ENCODE results near the gene CCNE1. TPM values are rescaled to one million over a fixed set of nuclear protein-coding genes. Genes with fewer than 3 reads are reported as not detected.

CCNE1 gene
- total RNA-seq, 6 donors from 2014 or later = 0.46 to 1.5 (median 0.91) TPM; not detected in 1

- H3K27me3 ChIP-seq = no peaks in the 10 kb centered on the region
- DNase-seq = no peak
- no peak for TF ChIP-seq POLR2A (IDR thresholded peaks at IDR 0.05)
- no peak overlapping the region for H3K27ac ChIP-seq
- WGBS, 2 donors = 89 to 100% methylated on average over 4 to 6 of the region's 6 CpGs
- peaks cover 5 to 23% (median 9%) of the 10 kb centered on the region in 4 donors for H3K4me1 ChIP-seq
- no peak overlapping the region for H3K4me3 ChIP-seq
- no peaks in the 10 kb centered on the region for H3K9me3 ChIP-seq
- ATAC-seq (ENCODE audit: low FRiP score in 2 of 2) = no peak
- no peaks in the 10 kb centered on the region for H3K36me3 ChIP-seq
These were observed 1.9 kb downstream of the CCNE1 start for GRCh38 chr19:29813642-29814041.

- H3K27ac ChIP-seq = no peak overlapping the region
- H3K4me3 ChIP-seq = no peak overlapping the region
- no peak for DNase-seq
- TF ChIP-seq EP300 (IDR thresholded peaks at IDR 0.05) = no peak
- no peak for TF ChIP-seq POLR2A (IDR thresholded peaks at IDR 0.05)
- TF ChIP-seq CTCF (IDR thresholded peaks at IDR 0.05) = no peak
- TF ChIP-seq POLR2AphosphoS5 (IDR thresholded peaks at IDR 0.05) = no peak
- H3K27me3 ChIP-seq = no peaks in the 10 kb centered on the region
- no peak for ATAC-seq (ENCODE audit: low FRiP score in 2 of 2)
- WGBS, 2 donors = 71 to 86% methylated on average over 6 to 7 of the region's 7 CpGs
- peaks cover 5 to 23% (median 9%) of the 10 kb centered on the region in 4 donors for H3K4me1 ChIP-seq
- H3K36me3 ChIP-seq = no peaks in the 10 kb centered on the region
- H3K9me3 ChIP-seq = no peaks in the 10 kb centered on the region
These were observed 3.4 kb downstream of the CCNE1 start for GRCh38 chr19:29815231-29815630.

- no peak for TF ChIP-seq POLR2A (IDR thresholded peaks at IDR 0.05)
- TF ChIP-seq CTCF (IDR thresholded peaks at IDR 0.05) = no peak
- TF ChIP-seq POLR2AphosphoS5 (IDR thresholded peaks at IDR 0.05) = no peak
- TF ChIP-seq EP300 (IDR thresholded peaks at IDR 0.05) = no peak
- Histone ChIP-seq H3K4me3 (no peak overlapping the region), H3K4me1 (peaks cover 3 to 9% (median 5%) of the 10 kb centered on the region in 4 donors), H3K27ac (no peak overlapping the region), H3K9me3 (no peaks in the 10 kb centered on the region), H3K27me3 (no peaks in the 10 kb centered on the region), H3K36me3 (no peaks in the 10 kb centered on the region)
- no peak for ATAC-seq (ENCODE audit: low FRiP score in 2 of 2)
- WGBS, 2 donors = 69 to 75% methylated on average over 4 of the region's 4 CpGs
- no peak for DNase-seq
These were observed 5.5 kb downstream of the CCNE1 start for GRCh38 chr19:29817316-29817715.

- Histone ChIP-seq H3K4me1 (no peaks in the 10 kb centered on the region), H3K27me3 (no peaks in the 10 kb centered on the region), H3K4me3 (no peak overlapping the region), H3K36me3 (no peaks in the 10 kb centered on the region), H3K27ac (no peak overlapping the region), H3K9me3 (no peaks in the 10 kb centered on the region)
- DNase-seq (no peak), ATAC-seq (ENCODE audit: low FRiP score in 2 of 2) (no peak)
- no peak for TF ChIP-seq CTCF (IDR thresholded peaks at IDR 0.05)
- no peak for TF ChIP-seq POLR2A (IDR thresholded peaks at IDR 0.05)
- no peak for TF ChIP-seq POLR2AphosphoS5 (IDR thresholded peaks at IDR 0.05)
- TF ChIP-seq EP300 (IDR thresholded peaks at IDR 0.05) = no peak
- 92 to 99% methylated on average over 4 of the region's 4 CpGs for WGBS, 2 donors
These were observed 7.5 kb downstream of the CCNE1 start for GRCh38 chr19:29819300-29819699.

GRCh38 chr19:29819986-29820385, 8.2 kb downstream of the CCNE1 start:
- no peaks in the 10 kb centered on the region for H3K36me3 ChIP-seq
- TF ChIP-seq CTCF (IDR thresholded peaks at IDR 0.05) (no peak), EP300 (IDR thresholded peaks at IDR 0.05) (no peak), POLR2AphosphoS5 (IDR thresholded peaks at IDR 0.05) (no peak), POLR2A (IDR thresholded peaks at IDR 0.05) (no peak)
- H3K9me3 ChIP-seq = no peaks in the 10 kb centered on the region
- WGBS, 2 donors = 98% methylated on average over 3 to 6 of the region's 6 CpGs
- H3K27ac ChIP-seq = no peak overlapping the region
- H3K27me3 ChIP-seq = no peaks in the 10 kb centered on the region
- DNase-seq (no peak), ATAC-seq (ENCODE audit: low FRiP score in 2 of 2) (no peak)
- H3K4me3 ChIP-seq = no peak overlapping the region
- no peaks in the 10 kb centered on the region for H3K4me1 ChIP-seq
